Measurements from ENCODE around the gene HERC2.

DNA sequence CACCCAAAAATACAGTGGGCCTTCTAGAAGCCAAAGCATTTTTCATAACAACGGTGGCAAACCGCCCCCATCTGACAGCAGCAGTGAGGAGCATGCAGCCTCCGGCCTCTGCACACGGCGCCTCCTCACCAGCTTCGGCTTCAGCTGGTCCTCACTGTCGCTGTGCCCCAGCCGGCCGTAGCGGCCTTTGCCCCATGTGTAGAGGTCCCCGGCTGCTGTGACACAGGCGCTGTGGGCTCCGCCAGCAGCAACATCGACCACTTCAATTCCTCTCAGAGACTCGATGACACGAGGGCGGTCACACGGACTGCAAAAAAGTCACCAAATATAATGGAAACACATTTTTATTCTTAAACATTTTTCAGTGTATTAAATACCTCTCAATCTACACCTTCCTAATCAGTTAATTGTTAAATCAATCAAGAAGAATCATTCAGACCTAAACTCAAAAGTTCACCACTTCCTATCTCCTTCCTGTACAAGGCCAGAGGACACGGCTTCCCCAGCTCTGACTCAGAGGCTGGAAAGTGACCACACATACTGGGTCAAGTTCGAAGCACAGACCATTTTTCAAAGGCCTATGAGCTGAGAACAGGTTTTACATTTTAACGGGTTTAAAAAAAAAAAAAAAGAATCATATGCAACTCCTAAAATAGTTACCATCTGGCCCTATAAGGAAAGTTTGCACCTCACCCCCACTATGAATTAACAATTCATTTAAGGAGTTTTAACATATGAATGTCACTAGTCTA lies 189.3 kb downstream of the HERC2 start:
- no peak for TF ChIP-seq POLR2AphosphoS5 (IDR thresholded peaks at IDR 0.05; ENCODE audit: low read depth, low read length)
- TF ChIP-seq FOXP2 (optimal IDR thresholded peaks at IDR 0.05; ENCODE audit: borderline replicate concordance, extremely low read depth, extremely low read length, insufficient read depth), result no peak
- TF ChIP-seq, protein P1, sequence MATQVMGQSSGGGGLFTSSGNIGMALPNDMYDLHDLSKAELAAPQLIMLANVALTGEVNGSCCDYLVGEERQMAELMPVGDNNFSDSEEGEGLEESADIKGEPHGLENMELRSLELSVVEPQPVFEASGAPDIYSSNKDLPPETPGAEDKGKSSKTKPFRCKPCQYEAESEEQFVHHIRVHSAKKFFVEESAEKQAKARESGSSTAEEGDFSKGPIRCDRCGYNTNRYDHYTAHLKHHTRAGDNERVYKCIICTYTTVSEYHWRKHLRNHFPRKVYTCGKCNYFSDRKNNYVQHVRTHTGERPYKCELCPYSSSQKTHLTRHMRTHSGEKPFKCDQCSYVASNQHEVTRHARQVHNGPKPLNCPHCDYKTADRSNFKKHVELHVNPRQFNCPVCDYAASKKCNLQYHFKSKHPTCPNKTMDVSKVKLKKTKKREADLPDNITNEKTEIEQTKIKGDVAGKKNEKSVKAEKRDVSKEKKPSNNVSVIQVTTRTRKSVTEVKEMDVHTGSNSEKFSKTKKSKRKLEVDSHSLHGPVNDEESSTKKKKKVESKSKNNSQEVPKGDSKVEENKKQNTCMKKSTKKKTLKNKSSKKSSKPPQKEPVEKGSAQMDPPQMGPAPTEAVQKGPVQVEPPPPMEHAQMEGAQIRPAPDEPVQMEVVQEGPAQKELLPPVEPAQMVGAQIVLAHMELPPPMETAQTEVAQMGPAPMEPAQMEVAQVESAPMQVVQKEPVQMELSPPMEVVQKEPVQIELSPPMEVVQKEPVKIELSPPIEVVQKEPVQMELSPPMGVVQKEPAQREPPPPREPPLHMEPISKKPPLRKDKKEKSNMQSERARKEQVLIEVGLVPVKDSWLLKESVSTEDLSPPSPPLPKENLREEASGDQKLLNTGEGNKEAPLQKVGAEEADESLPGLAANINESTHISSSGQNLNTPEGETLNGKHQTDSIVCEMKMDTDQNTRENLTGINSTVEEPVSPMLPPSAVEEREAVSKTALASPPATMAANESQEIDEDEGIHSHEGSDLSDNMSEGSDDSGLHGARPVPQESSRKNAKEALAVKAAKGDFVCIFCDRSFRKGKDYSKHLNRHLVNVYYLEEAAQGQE (IDR thresholded peaks at IDR 0.05; ENCODE audit: insufficient read depth in 1 of 2, low read depth in 2 of 2, low read length in 2 of 2), result no peak

All from PFSK-1 (cell line).